HepG2 (cell line): Measurements from ENCODE around the gene HDDC2. TPM values are rescaled to one million over a fixed set of nuclear protein-coding genes. Genes with fewer than 3 reads are reported as not detected.
A peak's percentile ranks its signal among the peaks of the same experiment; 100 is the strongest.

ENCODE experiments used
- CHD2 ChIP-seq: IDR thresholded peaks from 2 replicates; pipeline ENCODE4 v1.6.1; 2011; ENCODE audit warnings: low read depth, low read length, improper control_type of control experiment
- FOXA3 ChIP-seq: IDR thresholded peaks from 2 replicates; pipeline ENCODE4 v1.6.1; 2016; ENCODE audit warnings: missing genetic modification reagents, missing compliant biosample characterization
- FOXK1 ChIP-seq: sonication (generic); formaldehyde crosslinking; IDR thresholded peaks from 2 replicates; pipeline ENCODE4 v1.4.0; 2020; ENCODE audit warnings: low read depth, missing genetic modification reagents, borderline replicate concordance
- NFYB ChIP-seq: sonication (generic); formaldehyde crosslinking; IDR thresholded peaks from 2 replicates; pipeline ENCODE4 v1.4.0; 2020; ENCODE audit warnings: missing genetic modification reagents
- PLRG1 ChIP-seq: fragments of 450-650 bp; conservative IDR thresholded peaks from 2 replicates; pipeline ENCODE4 v1.6.1; 2016
- SNRNP70 ChIP-seq: fragments of 200-400 bp; formaldehyde crosslinking; IDR thresholded peaks from 2 replicates; pipeline ENCODE4 v1.6.1; 2017; ENCODE audit warnings: mild to moderate bottlenecking, low read depth, low read length, moderate library complexity
- TCF7L2 ChIP-seq: IDR thresholded peaks from 2 replicates; pipeline ENCODE4 v1.6.1; 2011; ENCODE audit warnings: mild to moderate bottlenecking, low read depth, low read length, moderate library complexity
- TOPORS ChIP-seq: sonication (generic); formaldehyde crosslinking; IDR thresholded peaks from 2 replicates; pipeline ENCODE4 v1.8.0; 2023; ENCODE audit warnings: mild to moderate bottlenecking, missing genetic modification reagents
- ZFP36 ChIP-seq: fragments of 150-350 bp; IDR thresholded peaks from 2 replicates; pipeline ENCODE4 v1.6.1; 2018; ENCODE audit warnings: borderline replicate concordance, low read length, low read depth; ENCODE audit not compliant: partially characterized antibody
- ZMAT3 ChIP-seq: sonication (generic); formaldehyde crosslinking; conservative IDR thresholded peaks from 2 replicates; pipeline ENCODE4 v1.7.0; 2021; ENCODE audit warnings: missing genetic modification reagents
- ZNF12 ChIP-seq: sonication (generic); formaldehyde crosslinking; IDR thresholded peaks from 2 replicates; pipeline ENCODE4 v1.5.0; 2020; ENCODE audit warnings: missing genetic modification reagents
- ZNF274 ChIP-seq: sonication (generic); formaldehyde crosslinking; IDR thresholded peaks from 2 replicates; pipeline ENCODE4 v1.5.1; 2020; ENCODE audit warnings: mild to moderate bottlenecking, missing genetic modification reagents
- ZNF326 ChIP-seq: sonication (generic); formaldehyde crosslinking; IDR thresholded peaks from 2 replicates; pipeline ENCODE4 v1.4.0; 2020; ENCODE audit warnings: missing genetic modification reagents, borderline replicate concordance
- ZNF615 ChIP-seq: sonication (generic); formaldehyde crosslinking; IDR thresholded peaks from 2 replicates; pipeline ENCODE4 v1.5.0; 2020; ENCODE audit warnings: mild to moderate bottlenecking, missing genetic modification reagents, borderline replicate concordance
- ZNF619 ChIP-seq: sonication (generic); formaldehyde crosslinking; IDR thresholded peaks from 2 replicates; pipeline ENCODE4 v1.4.0; 2020; ENCODE audit warnings: mild to moderate bottlenecking, missing genetic modification reagents
- ZNF629 ChIP-seq: sonication (generic); formaldehyde crosslinking; conservative IDR thresholded peaks from 2 replicates; pipeline ENCODE4 v1.5.0; 2020; ENCODE audit warnings: missing genetic modification reagents
- ZNF670 ChIP-seq: sonication (generic); formaldehyde crosslinking; IDR thresholded peaks from 2 replicates; pipeline ENCODE4 v1.8.0; 2022; ENCODE audit warnings: mild to moderate bottlenecking, missing genetic modification reagents, borderline replicate concordance
- ZNF878 ChIP-seq: sonication (generic); formaldehyde crosslinking; IDR thresholded peaks from 2 replicates; pipeline ENCODE4 v1.8.1; 2023; ENCODE audit warnings: mild to moderate bottlenecking, missing genetic modification reagents, moderate library complexity
- ZSCAN9 ChIP-seq: IDR thresholded peaks from 2 replicates; pipeline ENCODE4 v1.6.1; 2016; ENCODE audit warnings: borderline replicate concordance
- polyA plus RNA-seq, 8 experiments: library from polyadenylated mRNA; depleted of rRNA in 3 of 8; stranded (reverse) in 7 of 8; unstranded in 1 of 8; fragments of >200 nt; fragmentation: Illumina TruSeq in 4 of 8; extraction: Trizol in 4 of 8; gene quantifications; 2 replicates each; pipeline versions ENCODE4 v1.2.1 to v1.2.3, GENCODE V29; 2011 to 2016; ENCODE audit warnings: low read depth in 4 of 8, missing spikeins in 1 of 8, mixed read lengths in 1 of 8; ENCODE audit not compliant: insufficient read depth in 1 of 8
- total RNA-seq, 5 experiments: library from RNA; depleted of rRNA; stranded (reverse); fragments of >200 nt; fragmentation: Illumina TruSeq; extraction: Trizol; gene quantifications; 2 replicates each; pipeline ENCODE4 v1.2.3, GENCODE V29; 2016; ENCODE audit warnings: low read depth in 1 of 5
- TF ChIP-seq, protein P1 (sequence below): sonication (generic); formaldehyde crosslinking; IDR thresholded peaks from 2 replicates; pipeline ENCODE4 v1.5.0; 2020; ENCODE audit warnings: mild to moderate bottlenecking, missing genetic modification reagents
- TF ChIP-seq, protein P2 (sequence below): sonication (generic); formaldehyde crosslinking; IDR thresholded peaks from 2 replicates; pipeline ENCODE4 v1.8.1; 2022; ENCODE audit warnings: low read depth, mild to moderate bottlenecking, missing genetic modification reagents
- TF ChIP-seq, protein P3 (sequence below): IDR thresholded peaks from 2 replicates; pipeline ENCODE4 v1.6.1; 2016; ENCODE audit warnings: missing genetic modification reagents, missing compliant biosample characterization
- TF ChIP-seq, protein P4 (sequence below): sonication (generic); IDR thresholded peaks from 2 replicates; pipeline ENCODE4 v1.6.1; 2016; ENCODE audit warnings: low read depth, borderline replicate concordance

HDDC2 gene
- total and polyA plus RNA-seq, 2 of the 13 experiments (the other 11 are each of a cell fraction or from before 2014, with no cell fraction given) = 76.7 to 78.7 TPM

DNA sequence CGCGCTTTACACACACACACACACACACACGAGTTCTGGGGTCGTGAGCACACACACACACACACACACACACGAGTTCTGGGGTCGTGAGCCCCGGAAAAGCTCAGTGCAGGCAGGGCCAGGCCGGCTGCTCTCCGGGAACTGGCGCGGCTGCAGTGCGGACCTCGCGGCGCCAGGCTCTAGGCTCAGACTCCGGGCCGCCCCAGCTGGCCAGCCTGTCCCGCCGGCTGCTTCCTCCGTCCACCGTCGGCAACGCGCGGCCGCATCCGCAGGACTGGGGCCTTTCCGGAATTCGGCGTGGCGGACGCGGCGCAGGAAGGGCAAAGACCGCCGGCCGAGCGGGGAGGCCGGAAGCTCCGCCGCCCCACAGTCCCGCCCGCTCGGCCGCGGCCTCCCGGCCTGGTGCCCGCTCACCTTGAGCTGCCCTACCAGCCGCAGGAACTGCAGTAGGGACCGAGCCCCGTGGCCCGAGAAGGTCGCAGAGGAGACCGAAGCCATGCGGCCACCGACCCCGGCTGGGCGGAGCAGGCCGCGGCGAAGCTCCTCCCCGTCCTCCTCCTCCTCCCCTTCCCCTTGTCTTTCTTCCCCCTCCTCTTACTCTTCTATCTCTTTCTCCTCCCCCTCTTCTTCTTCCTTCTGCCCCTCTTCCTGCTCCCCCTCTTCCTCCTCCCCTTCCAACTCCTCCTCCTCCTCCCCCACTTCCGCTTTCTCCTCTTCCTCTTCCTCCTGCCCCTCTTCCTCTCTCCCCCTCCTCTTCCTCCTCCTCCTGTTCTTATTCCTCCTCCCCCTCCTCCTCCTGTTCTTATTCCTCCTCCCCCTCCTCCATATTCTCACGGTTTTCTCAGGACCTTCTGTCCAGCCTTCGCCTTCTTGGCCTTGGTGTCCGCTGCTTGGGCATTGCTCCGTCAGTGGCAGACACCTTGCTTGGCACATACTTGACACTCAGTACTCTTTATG is at the start of gene HDDC2 (continued):
- TF ChIP-seq, protein P1, sequence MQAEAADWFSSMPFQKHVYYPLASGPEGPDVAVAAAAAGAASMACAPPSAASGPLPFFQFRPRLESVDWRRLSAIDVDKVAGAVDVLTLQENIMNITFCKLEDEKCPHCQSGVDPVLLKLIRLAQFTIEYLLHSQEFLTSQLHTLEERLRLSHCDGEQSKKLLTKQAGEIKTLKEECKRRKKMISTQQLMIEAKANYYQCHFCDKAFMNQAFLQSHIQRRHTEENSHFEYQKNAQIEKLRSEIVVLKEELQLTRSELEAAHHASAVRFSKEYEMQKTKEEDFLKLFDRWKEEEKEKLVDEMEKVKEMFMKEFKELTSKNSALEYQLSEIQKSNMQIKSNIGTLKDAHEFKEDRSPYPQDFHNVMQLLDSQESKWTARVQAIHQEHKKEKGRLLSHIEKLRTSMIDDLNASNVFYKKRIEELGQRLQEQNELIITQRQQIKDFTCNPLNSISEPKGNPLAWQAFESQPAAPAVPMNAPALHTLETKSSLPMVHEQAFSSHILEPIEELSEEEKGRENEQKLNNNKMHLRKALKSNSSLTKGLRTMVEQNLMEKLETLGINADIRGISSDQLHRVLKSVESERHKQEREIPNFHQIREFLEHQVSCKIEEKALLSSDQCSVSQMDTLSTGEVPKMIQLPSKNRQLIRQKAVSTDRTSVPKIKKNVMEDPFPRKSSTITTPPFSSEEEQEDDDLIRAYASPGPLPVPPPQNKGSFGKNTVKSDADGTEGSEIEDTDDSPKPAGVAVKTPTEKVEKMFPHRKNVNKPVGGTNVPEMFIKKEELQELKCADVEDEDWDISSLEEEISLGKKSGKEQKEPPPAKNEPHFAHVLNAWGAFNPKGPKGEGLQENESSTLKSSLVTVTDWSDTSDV (CRISPR knock-in tag) = peak; percentile 99
- TF ChIP-seq ZFP36 = no peak
- no peak for TF ChIP-seq PLRG1
- TF ChIP-seq ZNF670 (CRISPR knock-in tag) = peak; percentile 88; the same call in 1 of the 2 replicates
- 0 out of 2 replicates have a peak, but pooled peaks have one; percentile 31 for TF ChIP-seq ZNF326
- TF ChIP-seq FOXA3 (CRISPR knock-in tag) = peak; percentile 63; the same call in 1 of the 2 replicates
- TF ChIP-seq NFYB (CRISPR knock-in tag) = no peak
- TF ChIP-seq, protein P2, sequence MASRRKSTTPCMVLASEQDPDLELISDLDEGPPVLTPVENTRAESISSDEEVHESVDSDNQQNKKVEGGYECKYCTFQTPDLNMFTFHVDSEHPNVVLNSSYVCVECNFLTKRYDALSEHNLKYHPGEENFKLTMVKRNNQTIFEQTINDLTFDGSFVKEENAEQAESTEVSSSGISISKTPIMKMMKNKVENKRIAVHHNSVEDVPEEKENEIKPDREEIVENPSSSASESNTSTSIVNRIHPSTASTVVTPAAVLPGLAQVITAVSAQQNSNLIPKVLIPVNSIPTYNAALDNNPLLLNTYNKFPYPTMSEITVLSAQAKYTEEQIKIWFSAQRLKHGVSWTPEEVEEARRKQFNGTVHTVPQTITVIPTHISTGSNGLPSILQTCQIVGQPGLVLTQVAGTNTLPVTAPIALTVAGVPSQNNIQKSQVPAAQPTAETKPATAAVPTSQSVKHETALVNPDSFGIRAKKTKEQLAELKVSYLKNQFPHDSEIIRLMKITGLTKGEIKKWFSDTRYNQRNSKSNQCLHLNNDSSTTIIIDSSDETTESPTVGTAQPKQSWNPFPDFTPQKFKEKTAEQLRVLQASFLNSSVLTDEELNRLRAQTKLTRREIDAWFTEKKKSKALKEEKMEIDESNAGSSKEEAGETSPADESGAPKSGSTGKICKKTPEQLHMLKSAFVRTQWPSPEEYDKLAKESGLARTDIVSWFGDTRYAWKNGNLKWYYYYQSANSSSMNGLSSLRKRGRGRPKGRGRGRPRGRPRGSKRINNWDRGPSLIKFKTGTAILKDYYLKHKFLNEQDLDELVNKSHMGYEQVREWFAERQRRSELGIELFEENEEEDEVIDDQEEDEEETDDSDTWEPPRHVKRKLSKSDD (CRISPR knock-in tag) = peak; percentile 94
- TF ChIP-seq TOPORS (CRISPR knock-in tag) = peak; percentile 93; the same call in 1 of the 2 replicates
- no peak for TF ChIP-seq SNRNP70
- TF ChIP-seq ZNF619 = no peak
- peak; percentile 70; the same call in 1 of the 2 replicates for TF ChIP-seq ZNF878 (CRISPR knock-in tag)
- peak; percentile 79; the same call in 1 of the 2 replicates for TF ChIP-seq ZMAT3
- no peak for TF ChIP-seq CHD2
- TF ChIP-seq TCF7L2 = no peak
- TF ChIP-seq, protein P3, sequence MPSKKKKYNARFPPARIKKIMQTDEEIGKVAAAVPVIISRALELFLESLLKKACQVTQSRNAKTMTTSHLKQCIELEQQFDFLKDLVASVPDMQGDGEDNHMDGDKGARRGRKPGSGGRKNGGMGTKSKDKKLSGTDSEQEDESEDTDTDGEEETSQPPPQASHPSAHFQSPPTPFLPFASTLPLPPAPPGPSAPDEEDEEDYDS (CRISPR knock-in tag) = no peak
- 0 out of 2 replicates have a peak, but pooled peaks have one; percentile 49 for TF ChIP-seq ZNF615 (CRISPR knock-in tag)
- no peak for TF ChIP-seq FOXK1 (CRISPR knock-in tag)
- peak; percentile 98 for TF ChIP-seq ZNF274 (CRISPR knock-in tag)
- TF ChIP-seq ZSCAN9 (CRISPR knock-in tag) = peak; percentile 50; the same call in 1 of the 2 replicates
- TF ChIP-seq ZNF12 (CRISPR knock-in tag) = peak; percentile 32; the same call in 1 of the 2 replicates
- TF ChIP-seq, protein P4, sequence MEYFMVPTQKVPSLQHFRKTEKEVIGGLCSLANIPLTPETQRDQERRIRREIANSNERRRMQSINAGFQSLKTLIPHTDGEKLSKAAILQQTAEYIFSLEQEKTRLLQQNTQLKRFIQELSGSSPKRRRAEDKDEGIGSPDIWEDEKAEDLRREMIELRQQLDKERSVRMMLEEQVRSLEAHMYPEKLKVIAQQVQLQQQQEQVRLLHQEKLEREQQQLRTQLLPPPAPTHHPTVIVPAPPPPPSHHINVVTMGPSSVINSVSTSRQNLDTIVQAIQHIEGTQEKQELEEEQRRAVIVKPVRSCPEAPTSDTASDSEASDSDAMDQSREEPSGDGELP = peak; percentile 79
- no peak; the same call in 1 of the 2 replicates for TF ChIP-seq ZNF629 (CRISPR knock-in tag)
